ENCODE results near the gene SERPINI1.

The SERPINI1 gene

DNA sequence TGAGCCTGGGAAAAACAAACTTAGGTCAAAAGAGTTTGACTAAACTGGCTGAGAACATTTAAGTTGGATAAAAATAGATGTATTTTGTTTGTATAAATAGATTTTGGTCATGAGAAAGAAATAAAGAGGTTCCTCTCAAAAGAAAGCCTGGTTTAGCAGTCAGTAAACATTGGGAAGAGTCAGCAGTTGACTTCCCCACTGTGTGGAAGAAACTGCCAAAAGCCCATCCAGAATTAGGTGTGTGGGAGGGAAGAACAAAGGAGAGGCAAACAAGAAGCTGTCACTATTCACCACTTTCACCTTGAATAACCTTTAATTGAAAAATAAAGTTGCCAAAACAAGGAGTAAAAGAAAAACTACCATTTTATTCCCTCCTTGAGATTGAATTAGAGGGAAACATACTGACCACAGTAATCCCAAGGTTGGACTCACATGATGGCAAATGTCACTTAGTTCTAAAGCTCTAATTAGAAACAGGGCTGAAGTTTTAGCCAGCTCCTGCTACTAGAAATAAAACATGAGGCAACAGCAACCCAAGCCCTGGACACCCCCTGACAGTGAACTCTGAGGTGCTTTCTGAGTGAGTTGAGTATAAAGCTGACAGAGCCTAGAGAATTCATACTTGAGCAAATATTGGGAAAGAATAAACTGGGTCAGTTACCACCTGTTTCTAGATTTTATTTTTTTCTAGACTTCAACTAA lies 139.3 kb downstream of the SERPINI1 start:
- TF ChIP-seq, protein P1, sequence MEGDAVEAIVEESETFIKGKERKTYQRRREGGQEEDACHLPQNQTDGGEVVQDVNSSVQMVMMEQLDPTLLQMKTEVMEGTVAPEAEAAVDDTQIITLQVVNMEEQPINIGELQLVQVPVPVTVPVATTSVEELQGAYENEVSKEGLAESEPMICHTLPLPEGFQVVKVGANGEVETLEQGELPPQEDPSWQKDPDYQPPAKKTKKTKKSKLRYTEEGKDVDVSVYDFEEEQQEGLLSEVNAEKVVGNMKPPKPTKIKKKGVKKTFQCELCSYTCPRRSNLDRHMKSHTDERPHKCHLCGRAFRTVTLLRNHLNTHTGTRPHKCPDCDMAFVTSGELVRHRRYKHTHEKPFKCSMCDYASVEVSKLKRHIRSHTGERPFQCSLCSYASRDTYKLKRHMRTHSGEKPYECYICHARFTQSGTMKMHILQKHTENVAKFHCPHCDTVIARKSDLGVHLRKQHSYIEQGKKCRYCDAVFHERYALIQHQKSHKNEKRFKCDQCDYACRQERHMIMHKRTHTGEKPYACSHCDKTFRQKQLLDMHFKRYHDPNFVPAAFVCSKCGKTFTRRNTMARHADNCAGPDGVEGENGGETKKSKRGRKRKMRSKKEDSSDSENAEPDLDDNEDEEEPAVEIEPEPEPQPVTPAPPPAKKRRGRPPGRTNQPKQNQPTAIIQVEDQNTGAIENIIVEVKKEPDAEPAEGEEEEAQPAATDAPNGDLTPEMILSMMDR (IDR thresholded peaks at IDR 0.05), result no peak

More for the DNA sequence above, 139.3 kb downstream of the SERPINI1 start:
- Histone ChIP-seq H3K4me3 (no peak overlapping the region), H3K27ac (peak overlapping the region; percentile 56 to 76)
- DNase-seq (ENCODE audit: low spot score), result no peak

Measured in coronary artery (tissue), 2 donors.